CD4-positive, alpha-beta T cell treated with Interleukin-15 for 4 hours (primary cell): Measurements from ENCODE around the gene TEAD1.

Source experiments
- DNase-seq: peaks from one replicate; pipeline ENCODE4 v3.0.0-alpha.2; 2020; ENCODE audit warnings: low spot score

Gene TEAD1

DNA sequence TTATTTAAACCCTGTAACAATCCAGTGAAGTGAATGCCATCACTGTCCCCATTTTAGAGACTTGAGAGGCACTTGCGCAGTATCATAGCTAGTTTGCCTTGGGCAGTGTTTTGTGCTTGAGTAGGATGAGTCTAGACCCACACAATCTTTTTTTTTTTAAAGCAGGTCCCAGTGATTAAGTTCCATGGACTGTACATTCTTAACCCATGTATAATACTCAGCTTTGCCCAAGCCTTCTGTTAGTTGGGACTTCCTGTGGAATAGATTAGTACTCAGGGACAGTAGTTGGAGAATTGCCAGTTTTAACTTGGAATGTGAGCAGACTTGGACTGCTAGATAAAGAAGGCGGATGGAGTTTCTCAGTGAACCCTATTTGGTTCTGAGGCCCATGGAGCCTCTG is 226.3 kb downstream of the TEAD1 start:
- no peak for DNase-seq

DNA sequence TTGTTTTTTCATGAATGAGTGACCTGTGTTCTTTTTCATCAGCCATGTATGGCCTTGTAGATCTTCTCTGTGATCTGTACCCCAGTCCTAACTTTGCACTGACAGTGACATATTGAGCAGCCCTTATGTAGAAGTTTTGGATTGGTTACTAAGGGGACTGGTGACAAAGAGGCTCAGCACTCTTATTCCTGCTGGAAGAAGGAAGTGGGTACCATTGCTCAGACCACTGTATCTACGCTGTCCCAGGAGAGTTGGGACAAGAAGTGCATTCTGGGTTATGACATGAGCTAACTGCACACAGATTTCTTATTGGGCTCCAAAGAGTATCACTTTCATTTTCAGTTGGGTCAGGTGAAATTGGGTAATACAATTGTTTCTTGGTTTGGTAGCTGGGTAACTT is 227.1 kb downstream of the TEAD1 start:
- DNase-seq = no peak

DNA sequence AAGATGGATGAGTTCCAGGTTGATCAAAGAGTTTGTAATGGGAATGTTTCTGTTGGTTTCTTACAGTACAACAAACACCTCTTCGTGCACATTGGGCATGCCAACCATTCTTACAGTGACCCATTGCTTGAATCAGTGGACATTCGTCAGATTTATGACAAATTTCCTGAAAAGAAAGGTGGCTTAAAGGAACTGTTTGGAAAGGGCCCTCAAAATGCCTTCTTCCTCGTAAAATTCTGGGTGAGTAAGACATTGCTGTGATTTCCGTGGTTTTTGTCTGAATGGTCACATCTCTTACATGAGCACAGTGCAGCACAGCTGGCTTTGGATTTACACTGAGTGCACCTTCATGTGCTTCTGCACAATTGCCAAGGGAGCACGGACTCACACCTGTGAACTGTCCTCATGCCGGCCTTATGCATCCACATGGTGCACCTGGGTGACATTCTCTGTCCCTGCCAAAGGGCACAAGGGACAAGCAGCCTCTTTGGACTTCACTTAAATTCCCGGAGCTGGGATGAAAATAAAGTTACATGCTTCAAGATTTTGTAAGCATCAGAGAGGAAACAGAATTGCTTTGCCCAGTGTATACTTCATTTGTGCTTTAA is 227.8 kb downstream of the TEAD1 start:
- DNase-seq = no peak

GRCh38 chr11:12902791-12903486 is 228.7 kb downstream of the TEAD1 start:
- DNase-seq = no peak

DNA sequence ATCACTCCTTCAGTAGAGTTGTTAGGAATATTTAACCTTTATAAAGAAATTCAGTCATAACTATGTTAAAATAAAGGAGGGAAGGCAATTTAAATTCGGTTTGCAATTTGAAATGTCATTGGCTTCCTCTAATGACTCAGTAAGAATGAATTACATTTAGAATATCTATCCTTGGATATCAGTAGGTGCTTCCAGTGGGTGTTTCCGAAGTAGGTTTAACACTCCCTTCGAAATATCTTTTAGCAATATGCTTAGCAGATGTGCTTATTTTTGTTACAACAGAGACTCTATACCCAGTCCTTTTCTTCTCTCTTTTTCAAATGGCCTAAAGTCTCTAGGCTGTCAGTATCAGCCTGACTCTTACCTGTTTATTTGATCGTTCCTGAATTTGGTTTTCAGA is 231.2 kb downstream of the TEAD1 start:
- DNase-seq = no peak

GRCh38 chr11:12906501-12906900 is 232.3 kb downstream of the TEAD1 start:
- no peak for DNase-seq

DNA sequence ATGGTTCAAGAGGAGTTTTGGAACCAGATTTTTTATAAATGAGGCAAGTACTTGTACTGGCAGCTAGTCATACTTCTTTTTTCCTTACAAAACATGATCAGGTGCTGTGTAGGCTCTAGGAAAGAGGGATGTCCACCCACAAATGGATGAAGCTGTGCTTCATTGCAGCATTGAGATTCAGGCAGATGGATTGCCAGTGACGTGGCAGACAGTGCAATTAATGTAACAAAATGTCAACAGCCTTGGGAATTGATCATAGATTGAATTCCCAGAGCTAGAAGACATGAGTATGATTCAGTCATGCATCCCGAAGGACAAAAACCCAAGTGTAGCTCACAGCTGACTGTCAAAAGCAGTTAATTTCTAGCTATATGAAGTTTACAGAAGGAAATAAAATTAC is 235.7 kb downstream of the TEAD1 start:
- no peak for DNase-seq

GRCh38 chr11:12914400-12914912 is 240.2 kb downstream of the TEAD1 start:
- no peak for DNase-seq

- DNase-seq = no peak
These were observed 240.9 kb downstream of the TEAD1 start for GRCh38 chr11:12915093-12915492.

GRCh38 chr11:12917822-12918221 is 243.6 kb downstream of the TEAD1 start:
- DNase-seq = no peak

DNA sequence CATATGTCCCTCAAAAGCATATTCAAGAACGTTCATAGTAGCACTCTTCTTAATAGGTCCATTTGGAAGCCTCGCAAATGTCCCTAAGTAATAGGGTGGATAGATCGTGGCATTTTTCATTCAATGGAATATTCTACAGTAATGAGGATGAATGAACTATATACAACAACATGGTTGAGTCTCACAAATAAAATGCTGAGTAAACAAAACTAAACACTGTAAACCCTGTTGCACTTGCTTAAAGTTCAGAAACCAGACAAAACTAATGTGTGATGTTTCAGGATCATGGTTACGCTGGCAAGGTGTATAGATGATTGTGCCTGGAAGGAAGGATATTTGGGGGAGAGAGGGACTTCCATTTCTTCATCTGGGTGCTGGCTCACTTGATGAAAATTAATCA is 244.4 kb downstream of the TEAD1 start:
- no peak for DNase-seq

DNA sequence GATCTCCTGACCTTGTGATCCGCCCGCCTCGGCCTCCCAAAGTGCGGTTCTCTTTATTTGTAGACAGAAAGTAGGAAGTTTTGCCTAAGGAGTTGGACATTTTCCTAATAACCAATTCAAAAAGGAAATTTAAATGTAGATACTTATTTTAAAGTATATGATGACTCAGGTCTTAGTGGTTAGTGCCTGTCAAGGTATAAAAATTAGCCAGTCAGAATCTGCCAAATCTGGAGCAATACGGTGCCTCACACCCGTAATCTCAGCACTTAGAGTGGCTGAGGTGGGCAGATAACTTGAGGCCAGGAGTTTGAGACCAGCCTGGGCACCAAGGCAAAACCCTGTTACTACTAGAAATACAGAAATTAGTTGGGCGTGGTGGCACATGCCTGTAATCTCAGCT is 248.2 kb downstream of the TEAD1 start:
- no peak for DNase-seq

GRCh38 chr11:12922980-12923507 is 248.8 kb downstream of the TEAD1 start:
- no peak for DNase-seq

- DNase-seq = no peak
These were observed 250.4 kb downstream of the TEAD1 start for GRCh38 chr11:12924650-12925049.

DNA sequence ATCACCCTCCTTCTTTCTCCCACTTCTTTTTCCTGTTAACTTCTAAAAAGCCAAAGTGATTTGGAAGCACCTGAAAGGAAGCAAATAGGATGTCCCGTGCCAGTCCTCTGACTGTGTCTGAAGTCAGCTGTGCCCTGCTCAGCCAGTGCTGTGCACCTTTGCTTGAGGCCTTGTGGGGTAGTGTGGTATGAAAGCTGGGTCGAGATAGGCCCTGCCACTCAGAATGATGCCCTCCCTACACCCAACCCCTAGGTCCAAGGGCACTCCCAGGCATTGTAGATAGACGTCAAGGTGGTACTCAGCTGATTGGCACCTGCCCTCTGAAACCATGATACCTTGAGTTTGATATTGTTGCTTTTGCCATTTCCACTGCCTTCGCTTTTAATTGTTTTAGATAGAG is 251.3 kb downstream of the TEAD1 start:
- DNase-seq = no peak

DNA sequence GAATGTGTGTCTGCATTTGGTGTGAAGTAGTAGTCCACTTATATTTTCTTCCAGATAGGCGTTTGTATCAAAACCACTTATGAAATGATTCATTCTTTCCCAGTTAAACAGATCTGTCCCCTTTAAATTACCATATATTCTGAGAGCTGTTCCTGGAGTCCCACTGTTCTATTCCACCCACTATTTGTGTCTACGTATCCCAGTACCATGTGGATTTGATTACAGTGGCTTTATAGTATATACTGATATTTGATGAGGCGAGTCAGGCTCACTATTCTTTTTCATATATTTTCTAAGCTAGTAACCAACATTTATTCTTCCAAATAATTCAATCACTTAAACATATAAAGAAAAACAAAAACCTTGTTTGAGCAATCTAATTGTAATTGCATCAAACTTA is 253.0 kb downstream of the TEAD1 start:
- DNase-seq = no peak

GRCh38 chr11:12927886-12928285 is 253.7 kb downstream of the TEAD1 start:
- no peak for DNase-seq

- DNase-seq = no peak
These were observed 256.6 kb downstream of the TEAD1 start for GRCh38 chr11:12930850-12931249.

GRCh38 chr11:12932485-12932884 is 258.3 kb downstream of the TEAD1 start:
- DNase-seq = no peak

GRCh38 chr11:12936200-12936599 is 262.0 kb downstream of the TEAD1 start:
- no peak for DNase-seq

GRCh38 chr11:12938590-12939247 is 264.5 kb downstream of the TEAD1 start:
- no peak for DNase-seq

- DNase-seq = no peak
These were observed 267.4 kb downstream of the TEAD1 start for GRCh38 chr11:12941671-12942070.

DNA sequence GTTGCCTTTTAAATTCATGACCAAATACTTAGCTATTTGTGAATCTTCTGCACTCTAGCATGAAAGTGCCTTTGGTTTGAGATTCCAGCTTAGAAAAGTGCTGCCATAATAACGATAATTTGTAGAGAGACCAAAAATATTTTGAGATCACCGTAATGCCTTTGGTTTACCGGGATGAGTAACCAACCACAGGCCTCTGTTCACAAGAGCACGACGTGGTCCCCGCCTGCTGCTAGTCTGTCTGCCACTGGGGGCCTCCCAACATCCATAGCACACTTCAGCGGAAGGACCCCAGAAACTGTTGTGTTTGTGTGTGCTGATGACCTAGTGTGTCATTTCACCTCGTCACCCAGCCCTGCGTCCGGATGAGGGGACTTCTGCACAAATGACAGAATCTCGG is 267.9 kb downstream of the TEAD1 start:
- DNase-seq = no peak
